GM08714 (cell line): ENCODE data around the gene INPP1.

Source experiments
- H3K4me3 ChIP-seq: fragments of 200-500 bp; sonication (Bioruptor generic); 2 replicates; pipeline ENCODE4 v1.5.1; 2014; ENCODE audit warnings: mild to moderate bottlenecking, low read length, inconsistent platforms
- ZNF274 ChIP-seq: IDR thresholded peaks from 2 replicates; pipeline ENCODE4 v1.6.1; 2012; ENCODE audit warnings: mild to moderate bottlenecking, low read depth, low read length

INPP1 gene

DNA sequence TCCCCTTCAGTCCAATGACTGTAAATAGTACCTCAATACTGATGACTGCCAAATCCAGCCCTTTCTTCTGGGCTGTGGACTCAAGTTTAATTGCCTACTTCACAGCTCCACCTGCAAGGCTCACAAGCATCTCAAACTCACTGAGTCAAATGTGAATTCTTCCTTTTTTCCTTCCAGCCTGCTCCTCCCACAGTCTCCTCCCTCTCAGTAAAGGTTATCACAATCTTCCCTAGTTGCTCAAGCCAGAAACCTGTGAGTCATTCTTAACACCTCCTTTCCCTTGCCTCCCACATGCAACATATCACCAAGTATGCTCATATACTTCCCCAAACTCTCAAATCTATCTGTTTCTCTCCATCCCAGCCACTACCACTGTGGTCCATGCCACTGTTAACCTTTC is 61.1 kb downstream of the INPP1 start:
- no peak for TF ChIP-seq ZNF274
- no peak overlapping the region for H3K4me3 ChIP-seq

GRCh38 chr2:190405070-190405469 is 61.7 kb downstream of the INPP1 start:
- H3K4me3 ChIP-seq = no peak overlapping the region
- no peak for TF ChIP-seq ZNF274

- H3K4me3 ChIP-seq = no peak overlapping the region
- no peak for TF ChIP-seq ZNF274
These were observed 62.6 kb downstream of the INPP1 start for GRCh38 chr2:190405995-190406394.

- H3K4me3 ChIP-seq = no peak overlapping the region
- no peak for TF ChIP-seq ZNF274
These were observed 63.4 kb downstream of the INPP1 start for GRCh38 chr2:190406805-190407204.

GRCh38 chr2:190407246-190407661 is 63.9 kb downstream of the INPP1 start:
- H3K4me3 ChIP-seq = peak overlapping the region; percentile 86; the same call in 1 of the 2 replicates
- TF ChIP-seq ZNF274 = no peak

GRCh38 chr2:190407662-190408537 is 64.5 kb downstream of the INPP1 start, which contains the start of gene MFSD6:
Gene MFSD6 (plus strand): TSS chr2:190408355. CDS start chr2:190436030, 27,675 bp downstream.
- no peak for TF ChIP-seq ZNF274

GRCh38 chr2:190408538-190409271 is 65.3 kb downstream of the INPP1 start:
- H3K4me3 ChIP-seq = peak overlapping the region; percentile 86
- TF ChIP-seq ZNF274 = no peak

More at GRCh38 chr2:190407662-190408537, 64.5 kb downstream of the INPP1 start, which contains the start of gene MFSD6:
- H3K4me3 ChIP-seq = peak within 1 kb of the TSS; percentile 86

- H3K4me3 ChIP-seq = peak overlapping the region; percentile 86
- TF ChIP-seq ZNF274 = no peak
These were observed 66.2 kb downstream of the INPP1 start for GRCh38 chr2:190409616-190410015.

- no peak for TF ChIP-seq ZNF274
- H3K4me3 ChIP-seq = no peak overlapping the region
These were observed 66.8 kb downstream of the INPP1 start for GRCh38 chr2:190410166-190410565.

- no peak for TF ChIP-seq ZNF274
- no peak overlapping the region for H3K4me3 ChIP-seq
These were observed 69.6 kb downstream of the INPP1 start for GRCh38 chr2:190412966-190413365.

DNA sequence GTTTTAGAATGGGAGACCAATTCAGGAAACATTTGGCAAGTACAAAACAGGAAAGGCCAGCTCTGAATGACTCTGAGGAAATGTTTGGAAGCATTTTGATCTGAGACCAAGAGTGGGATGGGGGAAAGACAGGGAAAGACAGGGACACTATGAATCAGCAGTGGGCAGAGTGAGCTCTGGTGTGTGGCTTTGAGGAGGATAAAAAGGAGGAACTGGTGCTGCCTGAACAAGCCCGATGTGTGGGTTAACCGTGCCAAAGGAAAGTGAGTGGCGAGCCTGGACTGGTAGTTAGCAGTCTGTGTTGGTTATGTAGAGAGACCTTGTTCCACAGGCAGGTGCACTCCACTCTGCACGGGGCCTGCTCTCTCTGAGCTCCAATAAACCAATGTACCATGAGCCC is 70.0 kb downstream of the INPP1 start:
- no peak for TF ChIP-seq ZNF274
- no peak overlapping the region for H3K4me3 ChIP-seq

DNA sequence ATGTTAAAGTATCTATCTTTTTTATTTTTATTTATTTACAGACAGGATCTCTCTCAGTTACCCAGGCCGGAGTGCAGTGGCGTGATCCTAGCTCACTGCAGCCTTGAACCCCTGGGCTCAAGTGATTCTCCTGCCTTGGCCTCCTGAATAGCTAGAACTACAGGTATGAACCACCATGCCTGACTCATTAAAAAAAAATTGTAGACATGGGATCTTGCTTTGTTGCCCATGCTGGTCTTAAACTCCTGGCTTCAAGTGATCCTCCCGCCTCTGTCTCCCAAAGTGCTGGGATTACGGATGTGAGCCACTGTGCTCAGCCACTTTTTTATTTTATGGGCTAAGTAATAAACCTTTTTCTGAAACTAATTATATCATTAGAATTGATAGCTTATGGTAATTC is 71.9 kb downstream of the INPP1 start:
- no peak overlapping the region for H3K4me3 ChIP-seq
- no peak for TF ChIP-seq ZNF274

DNA sequence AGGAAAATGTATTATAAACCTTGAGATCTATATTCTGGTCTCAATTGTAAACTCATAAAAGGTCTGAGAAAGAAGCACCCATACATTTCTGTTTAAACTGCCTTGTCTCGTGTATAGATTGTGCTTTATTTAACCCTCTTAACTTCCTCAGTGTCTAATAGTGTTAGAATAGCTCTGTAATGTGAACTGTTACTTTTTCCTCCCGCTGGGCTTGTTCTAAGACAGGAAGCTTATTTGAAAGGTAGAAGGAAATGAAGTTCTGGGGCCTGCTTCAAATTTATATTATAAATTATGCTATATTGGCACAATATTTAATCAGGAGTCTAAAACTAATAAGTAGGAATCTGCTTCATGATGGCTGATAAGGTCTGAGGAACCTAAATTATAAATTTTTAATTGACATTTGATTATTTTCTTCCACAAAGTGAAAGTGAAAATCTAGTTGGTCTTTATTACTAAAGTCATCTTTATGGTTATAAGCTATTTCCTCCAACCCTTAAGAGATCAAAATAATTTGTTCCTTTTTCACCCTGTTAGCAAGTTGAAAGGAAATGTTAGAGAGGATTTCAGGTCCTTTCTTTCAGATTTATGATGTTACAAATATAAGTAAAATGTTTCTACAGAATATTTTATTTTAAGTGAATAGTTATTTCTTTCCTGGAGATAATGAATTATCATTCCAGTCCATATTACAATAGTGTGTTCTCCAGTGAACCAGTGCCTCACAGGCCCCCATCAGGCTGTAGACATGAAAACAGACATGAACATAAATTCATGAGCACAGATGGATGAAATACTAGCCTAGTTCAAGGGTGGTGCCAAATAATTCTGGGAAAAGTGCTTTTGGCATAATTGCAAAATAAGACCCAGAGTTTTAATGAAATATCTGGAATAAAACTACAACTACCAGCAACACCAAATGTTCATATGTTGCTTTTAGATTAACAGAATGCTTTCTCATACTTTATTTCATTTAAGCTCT is 72.7 kb downstream of the INPP1 start:
- H3K4me3 ChIP-seq = no peak overlapping the region
- TF ChIP-seq ZNF274 = no peak
